ENCODE measurements around the gene FARP2. TPM values are rescaled to one million over a fixed set of nuclear protein-coding genes. Genes with fewer than 3 reads are reported as not detected.
"Not testable (repeated sequence)": the region's sequence is repeated elsewhere in the genome, so short reads cannot be mapped to it uniquely, and the experiment has no call there.

Gene FARP2
- total RNA-seq, 1 experiment from 2014 or later: 54.1 TPM

DNA sequence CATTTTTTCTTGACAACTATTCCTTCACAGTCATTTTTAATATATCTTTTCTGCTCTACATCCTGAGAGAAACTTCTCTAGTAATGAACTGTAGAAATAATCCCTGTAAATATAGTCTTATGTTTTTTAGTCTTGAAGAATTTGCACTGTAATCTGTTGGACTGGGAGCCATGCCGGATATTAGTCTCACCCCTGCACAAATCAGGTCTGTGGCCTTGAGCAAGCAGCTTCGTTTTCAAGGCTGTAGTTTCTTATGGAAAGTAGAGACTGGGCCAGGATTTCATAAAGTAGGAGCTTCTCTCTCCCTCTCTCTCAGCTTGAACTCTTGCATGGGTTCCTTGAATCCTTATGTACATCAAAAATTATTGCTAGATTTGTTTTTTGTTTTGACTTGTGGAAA, 8.7 kb downstream of the FARP2 start:
- no peak for DNase-seq (ENCODE audit: low spot score)

- DNase-seq (ENCODE audit: low spot score): no peak
These were observed 10.6 kb downstream of the FARP2 start for GRCh38 chr2:241366678-241367077.

DNA sequence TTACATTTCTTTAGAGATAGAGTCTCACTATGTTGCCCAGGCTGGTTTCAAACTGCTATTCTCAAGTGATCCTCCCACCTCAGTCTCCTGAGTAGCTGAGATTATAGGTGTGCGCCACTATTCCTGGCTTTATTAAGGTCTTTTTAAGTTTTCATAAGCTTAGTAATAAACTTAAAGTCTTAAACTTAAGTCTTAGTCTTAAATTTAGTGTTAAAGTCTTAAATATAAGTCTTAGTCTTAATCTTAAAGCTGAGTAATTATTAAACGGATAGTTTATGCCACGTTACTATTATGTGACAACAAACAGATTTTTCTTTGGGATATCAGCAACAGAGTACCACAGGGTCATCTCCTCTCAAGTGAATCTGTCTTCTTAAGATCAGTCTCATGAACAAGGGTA, 12.6 kb downstream of the FARP2 start:
- no peak for DNase-seq (ENCODE audit: low spot score)

DNA sequence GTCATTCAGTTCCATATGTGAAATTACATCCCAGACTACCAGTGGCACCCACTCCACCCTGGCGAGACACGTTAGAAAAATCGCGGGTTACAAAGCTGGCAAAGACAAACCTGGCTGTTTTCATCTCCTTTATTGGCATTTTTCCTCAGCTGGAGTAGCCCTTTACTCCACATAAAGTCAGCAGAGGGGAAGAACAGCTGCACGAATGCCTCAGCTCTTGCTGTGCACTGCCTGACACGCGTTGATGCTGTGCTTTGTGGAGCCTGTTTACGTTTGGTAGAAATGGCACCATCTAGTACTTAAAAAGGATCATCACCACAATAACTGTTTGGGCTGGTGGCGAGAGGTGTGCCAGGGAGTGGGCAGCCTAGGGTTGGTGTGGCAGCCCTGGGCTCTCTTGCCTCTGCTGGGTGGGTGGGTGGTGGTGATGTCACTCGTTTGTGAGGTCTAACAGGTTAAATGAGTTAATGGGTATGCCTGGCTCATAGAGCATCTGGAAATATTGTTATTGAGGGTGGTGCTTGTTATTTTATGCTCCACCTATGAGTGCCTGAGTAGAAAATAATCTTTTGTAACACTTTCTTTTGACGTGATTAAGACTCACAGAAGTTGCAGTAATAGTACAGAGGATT, 16.4 kb downstream of the FARP2 start:
- peak; percentile 63 for DNase-seq (ENCODE audit: low spot score)

- DNase-seq (ENCODE audit: low spot score): peak; percentile 12
These were observed 17.4 kb downstream of the FARP2 start for GRCh38 chr2:241373446-241373845.

GRCh38 chr2:241373906-241374305, 17.8 kb downstream of the FARP2 start:
- DNase-seq (ENCODE audit: low spot score): not testable (repeated sequence)

GRCh38 chr2:241375300-241375699, 19.2 kb downstream of the FARP2 start:
- no peak for DNase-seq (ENCODE audit: low spot score)

GRCh38 chr2:241376808-241377207, 20.7 kb downstream of the FARP2 start:
- no peak for DNase-seq (ENCODE audit: low spot score)

GRCh38 chr2:241378816-241379215, 22.7 kb downstream of the FARP2 start:
- DNase-seq (ENCODE audit: low spot score): no peak

DNA sequence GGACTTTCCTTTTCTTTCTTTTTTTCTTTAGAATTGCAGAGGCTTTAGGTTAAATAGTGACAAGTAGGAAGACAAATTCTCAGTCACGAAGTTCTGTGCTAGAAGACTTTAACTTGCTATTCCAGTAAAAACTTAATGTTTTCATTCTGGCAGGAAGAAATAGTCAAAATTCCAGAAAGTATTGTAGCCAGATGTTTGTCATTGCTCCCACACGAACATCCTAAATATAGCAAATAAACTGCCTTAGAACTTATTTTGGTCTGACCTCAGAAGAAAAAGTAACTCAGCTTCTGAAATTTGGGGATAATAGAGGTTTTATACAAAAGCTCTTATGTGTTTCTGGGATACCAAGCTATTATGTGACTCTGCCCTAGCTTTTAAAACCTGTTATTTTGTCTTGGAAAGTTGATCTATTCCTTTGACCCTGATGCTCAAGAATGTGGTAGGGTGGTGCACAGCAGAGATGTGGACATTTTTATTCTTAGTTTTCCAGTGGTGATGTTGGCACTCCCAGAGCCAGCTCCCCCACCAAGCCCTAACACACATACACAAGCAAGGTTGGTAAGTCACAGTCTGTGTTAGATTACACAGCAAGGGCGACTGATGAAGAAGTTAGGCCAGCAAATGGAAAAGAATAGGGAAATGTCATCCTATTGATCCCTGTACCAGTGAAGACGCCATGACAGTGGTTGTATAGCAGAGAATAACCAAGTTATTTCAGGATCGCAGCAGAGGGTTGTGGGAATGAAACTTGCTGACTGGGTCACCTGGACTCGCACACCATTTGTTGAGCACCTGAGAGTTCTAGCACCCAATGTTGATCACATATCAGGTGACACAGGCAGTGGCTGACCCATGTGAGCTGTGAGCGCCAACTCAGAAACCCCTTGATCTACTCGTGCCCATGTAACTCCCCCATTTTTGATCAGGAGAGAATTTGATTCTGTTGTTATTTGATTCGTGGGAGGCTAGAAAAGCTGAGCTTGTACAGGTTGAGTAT, 23.7 kb downstream of the FARP2 start:
- no peak for DNase-seq (ENCODE audit: low spot score)

DNA sequence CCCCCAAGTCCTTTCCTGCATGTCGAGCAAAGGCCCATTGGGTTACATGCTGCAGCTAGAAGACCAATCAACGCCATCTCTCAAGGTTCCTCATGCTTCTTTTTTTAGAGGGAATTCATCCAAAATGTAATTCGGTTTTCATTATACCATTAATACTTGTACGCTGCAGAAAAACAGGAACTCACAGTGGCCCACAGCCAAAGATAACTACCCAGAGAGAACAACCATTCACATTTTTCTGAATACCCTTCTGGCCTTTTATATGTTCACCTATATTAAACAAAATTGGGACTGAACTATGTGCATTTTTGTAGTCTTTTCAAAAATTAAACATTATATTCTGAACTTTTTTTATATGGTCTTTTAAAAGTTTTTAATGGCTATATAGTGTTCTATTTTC, 25.8 kb downstream of the FARP2 start:
- DNase-seq (ENCODE audit: low spot score): no peak

- not testable (repeated sequence) for DNase-seq (ENCODE audit: low spot score)
These were observed 29.4 kb downstream of the FARP2 start for GRCh38 chr2:241385450-241385849.

- DNase-seq (ENCODE audit: low spot score): no peak
These were observed 30.4 kb downstream of the FARP2 start for GRCh38 chr2:241386519-241386918.

DNA sequence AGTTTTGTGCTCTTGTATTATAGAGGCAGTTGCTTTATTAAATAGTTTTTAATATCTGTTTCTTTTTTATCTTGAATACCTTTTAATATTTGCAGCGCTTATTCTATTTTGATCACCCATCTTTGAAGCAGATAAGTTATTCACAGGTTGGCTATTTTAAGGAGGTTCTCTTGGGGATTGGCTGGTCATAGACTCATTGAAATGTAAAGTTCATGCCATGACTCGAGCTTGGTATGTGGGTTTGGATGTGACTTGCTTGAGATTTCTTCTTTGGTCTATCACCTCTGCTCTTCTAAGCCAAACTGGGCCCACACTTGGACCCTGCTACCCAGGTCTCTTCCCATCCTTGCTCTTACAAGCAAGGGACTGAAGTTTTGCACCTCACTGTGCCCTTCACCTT, 33.6 kb downstream of the FARP2 start:
- DNase-seq (ENCODE audit: low spot score): no peak

DNA sequence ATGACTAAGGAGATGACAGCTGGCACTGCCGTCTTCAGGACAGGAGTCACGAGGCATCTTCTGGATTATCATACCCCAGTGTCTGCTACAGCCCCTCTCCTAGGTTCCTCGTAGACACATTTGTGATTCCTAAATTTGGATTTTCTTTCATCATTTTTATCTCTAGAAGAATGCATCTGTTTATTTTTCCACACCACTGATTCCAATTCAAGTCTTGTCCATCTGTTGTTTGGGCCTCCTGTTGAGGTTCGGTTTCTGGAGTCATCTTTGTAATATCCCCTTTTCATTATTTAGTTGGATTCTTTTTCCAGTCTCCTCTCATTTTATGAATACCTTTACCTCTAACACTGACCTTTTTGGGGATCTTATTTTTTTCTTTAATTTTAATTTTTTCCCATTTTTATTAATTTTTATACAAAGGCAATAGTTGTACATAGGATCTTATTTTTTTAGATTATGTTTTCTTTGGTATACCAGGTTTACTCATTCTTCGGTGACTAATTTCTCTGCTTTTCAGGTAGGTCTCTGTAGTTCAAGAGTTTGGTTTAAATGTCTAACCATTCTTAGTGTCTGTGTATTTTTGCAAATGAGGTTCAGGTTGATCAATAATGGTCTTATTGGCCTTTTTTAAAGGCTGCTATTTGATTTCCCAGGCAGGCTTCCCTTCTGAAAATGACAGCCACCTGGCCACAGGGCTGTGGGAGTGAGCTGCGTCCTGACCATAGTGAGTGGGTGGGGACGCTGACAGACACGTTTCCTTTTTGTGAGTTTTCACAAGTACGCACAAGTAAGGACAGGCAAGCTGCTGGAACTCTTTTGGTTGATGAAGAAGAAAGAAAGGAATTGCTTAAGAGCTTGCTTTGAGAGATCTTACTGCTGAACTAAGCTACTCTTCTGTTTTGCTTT, 34.5 kb downstream of the FARP2 start:
- DNase-seq (ENCODE audit: low spot score): no peak

- peak; percentile 83 for DNase-seq (ENCODE audit: low spot score)
These were observed 36.0 kb downstream of the FARP2 start for GRCh38 chr2:241391892-241392665.

DNA sequence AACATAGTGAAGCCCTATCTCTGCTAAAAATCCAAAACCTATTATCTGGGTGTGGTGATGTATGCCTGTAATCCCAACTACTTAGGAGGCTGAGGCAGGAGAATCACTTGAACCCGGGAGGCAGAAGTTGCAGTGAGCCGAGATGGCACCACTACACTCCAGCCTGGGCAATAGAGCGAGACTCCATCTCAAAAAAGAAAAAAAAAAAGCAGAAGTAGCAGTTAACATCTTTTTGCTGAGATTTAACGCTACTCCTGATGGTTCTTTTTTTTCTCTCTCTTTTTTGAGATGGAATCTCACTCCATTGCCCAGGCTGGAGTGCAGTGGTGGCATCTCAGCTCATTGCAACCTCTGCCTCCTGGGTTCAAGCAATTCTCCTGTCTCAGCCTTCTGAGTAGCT, 36.7 kb downstream of the FARP2 start:
- DNase-seq (ENCODE audit: low spot score): not testable (repeated sequence)

DNA sequence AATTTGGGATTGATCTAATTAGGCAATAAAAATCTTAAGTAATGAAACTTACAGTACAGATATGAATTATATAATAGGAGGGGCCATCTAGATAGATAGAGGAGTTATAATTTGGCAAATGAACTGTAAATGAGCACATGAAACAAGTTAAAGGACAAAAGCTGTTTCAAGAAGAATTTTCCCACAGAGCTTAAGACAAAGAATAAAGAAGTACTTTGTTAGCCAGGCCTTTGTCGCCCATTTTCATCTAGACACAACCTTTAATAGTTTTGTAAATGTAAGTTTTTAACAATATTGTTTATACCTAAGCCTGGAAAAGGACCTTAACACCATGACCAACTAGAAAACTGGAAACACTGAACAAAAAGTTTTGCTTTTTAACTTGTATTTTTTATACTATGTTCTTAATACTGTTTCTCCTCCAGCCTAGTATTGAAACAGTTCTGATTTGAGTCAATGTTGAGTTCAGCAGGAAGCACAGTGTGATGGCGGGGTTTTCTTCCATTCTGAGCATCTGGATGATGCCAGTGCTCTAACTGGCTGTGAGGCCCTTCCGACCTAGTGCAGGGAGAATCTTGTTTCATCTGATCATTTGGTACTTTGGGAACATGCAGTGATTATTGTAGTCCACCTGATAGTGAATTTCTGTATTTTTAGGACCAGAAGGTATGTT, 37.6 kb downstream of the FARP2 start:
- DNase-seq (ENCODE audit: low spot score): no peak

GRCh38 chr2:241396809-241397208, 40.7 kb downstream of the FARP2 start:
- not testable (repeated sequence) for DNase-seq (ENCODE audit: low spot score)
